LNCAP (cell line): ENCODE results near the gene SPAG9.

Experiments used
- CTCF ChIP-seq: fragments of 450-650 bp; IDR thresholded peaks from 2 replicates; pipeline ENCODE4 v1.5.1; 2017; ENCODE audit warnings: mild to moderate bottlenecking

Gene SPAG9

GRCh38 chr17:51085150-51085805 is 35.4 kb downstream of the SPAG9 start:
- no peak for TF ChIP-seq CTCF

GRCh38 chr17:51083981-51084380 is 36.7 kb downstream of the SPAG9 start:
- TF ChIP-seq CTCF = no peak

GRCh38 chr17:51079049-51079448 is 41.6 kb downstream of the SPAG9 start:
- no peak for TF ChIP-seq CTCF

GRCh38 chr17:51078009-51078592 is 42.6 kb downstream of the SPAG9 start:
- no peak for TF ChIP-seq CTCF

GRCh38 chr17:51076821-51077220 is 43.8 kb downstream of the SPAG9 start:
- no peak for TF ChIP-seq CTCF

GRCh38 chr17:51071556-51071955 is 49.1 kb downstream of the SPAG9 start:
- TF ChIP-seq CTCF = no peak

- TF ChIP-seq CTCF = no peak
Measured at GRCh38 chr17:51065466-51065865, 55.2 kb downstream of the SPAG9 start.
